ES-I3 (cell line): ENCODE measurements around the gene TTBK2.

Experiments used
- H3K36me3 ChIP-seq: 2 replicates; pipeline ENCODE4 v1.6.1; 2013; ENCODE audit warnings: mild to moderate bottlenecking, low read length, control low read depth, moderate library complexity; ENCODE audit not compliant: insufficient read depth
- H3K4me1 ChIP-seq: 2 replicates; pipeline ENCODE4 v1.6.1; 2013; ENCODE audit warnings: mild to moderate bottlenecking, control low read depth, low read length; ENCODE audit not compliant: insufficient read depth
- H3K9ac ChIP-seq: 2 replicates; pipeline ENCODE4 v1.6.1; 2013; ENCODE audit warnings: low read depth, mild to moderate bottlenecking, low read length, moderate library complexity
- H3K9me3 ChIP-seq: 2 replicates; pipeline ENCODE4 v1.6.1; 2013; ENCODE audit warnings: mild to moderate bottlenecking, low read length, moderate library complexity; ENCODE audit not compliant: control insufficient read depth, insufficient read depth

Gene TTBK2

DNA sequence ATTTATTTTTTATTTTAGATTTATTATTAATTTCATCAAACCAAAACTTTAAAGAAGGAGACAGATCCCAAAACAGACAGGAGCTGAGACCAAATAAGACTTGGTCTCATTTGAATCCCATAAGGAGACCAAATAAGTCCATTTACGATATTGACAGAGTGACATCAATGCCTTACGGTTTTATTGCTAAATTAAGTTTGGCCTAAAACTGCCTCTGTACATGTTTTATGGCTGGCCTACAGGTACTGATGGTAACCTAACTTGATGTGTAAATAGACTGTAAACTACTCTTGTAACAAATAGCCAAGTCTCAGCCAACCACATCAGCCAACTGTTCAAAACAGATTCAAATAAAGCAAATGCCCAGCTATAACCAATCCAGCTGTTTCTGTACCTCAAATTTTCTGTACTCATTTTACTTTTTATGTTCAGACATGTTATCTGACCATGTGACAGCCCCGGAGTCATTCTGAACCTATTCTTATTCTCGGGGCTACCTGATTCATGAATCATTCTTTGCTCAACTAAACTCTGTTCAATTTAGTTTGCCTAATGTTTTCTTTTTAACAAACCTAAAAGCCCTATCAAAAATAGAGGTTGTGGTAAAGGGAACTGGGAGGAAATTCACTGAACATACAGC, 94.2 kb downstream of the TTBK2 start:
- H3K4me1 ChIP-seq, result no peaks in the 10 kb centered on the region
- no peak overlapping the region for H3K9ac ChIP-seq
- no peaks in the 10 kb centered on the region for H3K36me3 ChIP-seq
- H3K9me3 ChIP-seq, result no peaks in the 10 kb centered on the region

- no peaks in the 10 kb centered on the region for H3K9me3 ChIP-seq
- H3K4me1 ChIP-seq, result no peaks in the 10 kb centered on the region
- no peaks in the 10 kb centered on the region for H3K36me3 ChIP-seq
- no peak overlapping the region for H3K9ac ChIP-seq
Measured at GRCh38 chr15:42825599-42825998, 95.0 kb downstream of the TTBK2 start.

- Histone ChIP-seq H3K4me1 (no peaks in the 10 kb centered on the region), H3K36me3 (no peaks in the 10 kb centered on the region), H3K9ac (no peak overlapping the region), H3K9me3 (no peaks in the 10 kb centered on the region)
Measured at GRCh38 chr15:42820811-42821210, 99.8 kb downstream of the TTBK2 start.

- Histone ChIP-seq H3K9ac (no peak overlapping the region), H3K4me1 (no peaks in the 10 kb centered on the region), H3K9me3 (no peaks in the 10 kb centered on the region), H3K36me3 (no peaks in the 10 kb centered on the region)
Measured at GRCh38 chr15:42819786-42820185, 100.8 kb downstream of the TTBK2 start.

DNA sequence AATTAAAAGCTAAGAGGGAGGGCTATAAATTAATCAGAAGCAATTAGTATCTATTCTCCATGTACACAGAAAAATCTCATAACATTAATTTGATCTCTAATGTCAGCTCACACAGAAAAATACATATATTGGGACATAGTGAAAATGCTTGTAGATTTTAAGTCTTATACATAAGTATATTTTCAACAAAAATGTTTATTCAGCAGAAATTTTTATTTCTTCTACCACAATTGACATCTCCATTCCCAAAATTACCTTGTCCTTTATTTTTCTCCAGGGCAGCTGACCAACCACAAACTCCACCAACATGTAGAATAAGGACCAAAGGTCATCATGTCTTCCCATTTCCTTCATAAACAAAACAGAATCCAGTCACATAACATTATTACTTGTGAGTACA, 109.1 kb downstream of the TTBK2 start:
- no peak overlapping the region for H3K9ac ChIP-seq
- no peaks in the 10 kb centered on the region for H3K4me1 ChIP-seq
- no peaks in the 10 kb centered on the region for H3K9me3 ChIP-seq
- H3K36me3 ChIP-seq, result no peaks in the 10 kb centered on the region

GRCh38 chr15:42808913-42809312, 111.7 kb downstream of the TTBK2 start:
- Histone ChIP-seq H3K36me3 (no peaks in the 10 kb centered on the region), H3K4me1 (no peaks in the 10 kb centered on the region), H3K9me3 (no peaks in the 10 kb centered on the region), H3K9ac (no peak overlapping the region)

DNA sequence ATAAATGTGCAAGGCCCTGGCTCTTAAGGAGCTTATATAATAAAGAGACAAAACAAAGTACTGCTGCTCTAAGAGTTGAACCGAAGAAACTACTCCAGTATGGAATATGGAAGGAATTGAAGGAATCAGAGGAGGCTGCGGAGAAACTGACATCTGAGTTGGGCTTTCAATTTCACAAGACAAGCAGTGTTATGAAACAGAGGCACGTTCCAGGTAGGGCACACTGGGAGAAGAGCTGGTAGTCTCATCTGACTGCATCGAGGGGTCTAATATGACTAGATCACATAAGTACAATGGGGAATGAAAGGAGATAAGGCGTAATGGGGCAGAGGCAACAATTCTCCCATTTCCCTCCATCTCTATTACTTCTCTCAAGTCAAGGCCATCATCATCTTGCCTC, 115.3 kb downstream of the TTBK2 start:
- Histone ChIP-seq H3K9me3 (no peaks in the 10 kb centered on the region), H3K36me3 (no peaks in the 10 kb centered on the region), H3K4me1 (no peaks in the 10 kb centered on the region), H3K9ac (no peak overlapping the region)

DNA sequence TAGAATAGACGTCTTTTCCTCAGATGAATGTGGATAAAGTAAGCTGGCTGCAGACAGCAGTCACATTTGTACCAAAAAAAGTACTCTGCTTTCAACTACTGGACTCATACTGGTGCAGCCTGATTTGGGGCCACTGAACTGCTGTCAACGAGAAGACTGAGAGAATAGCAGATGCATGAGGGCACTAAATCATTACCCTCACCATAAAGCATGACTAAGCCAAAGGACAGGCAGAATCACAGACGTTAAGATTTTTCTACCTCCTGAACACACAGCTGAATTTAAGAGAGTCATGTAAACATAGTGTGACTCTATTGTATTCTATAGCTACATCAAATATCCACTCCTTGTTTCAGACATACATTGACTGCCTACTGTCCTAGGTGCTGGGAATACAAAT, 115.8 kb downstream of the TTBK2 start:
- no peaks in the 10 kb centered on the region for H3K4me1 ChIP-seq
- H3K9ac ChIP-seq, result no peak overlapping the region
- no peaks in the 10 kb centered on the region for H3K9me3 ChIP-seq
- no peaks in the 10 kb centered on the region for H3K36me3 ChIP-seq

GRCh38 chr15:42803436-42803835, 117.1 kb downstream of the TTBK2 start:
- Histone ChIP-seq H3K4me1 (no peaks in the 10 kb centered on the region), H3K9me3 (no peaks in the 10 kb centered on the region), H3K36me3 (no peaks in the 10 kb centered on the region), H3K9ac (no peak overlapping the region)

DNA sequence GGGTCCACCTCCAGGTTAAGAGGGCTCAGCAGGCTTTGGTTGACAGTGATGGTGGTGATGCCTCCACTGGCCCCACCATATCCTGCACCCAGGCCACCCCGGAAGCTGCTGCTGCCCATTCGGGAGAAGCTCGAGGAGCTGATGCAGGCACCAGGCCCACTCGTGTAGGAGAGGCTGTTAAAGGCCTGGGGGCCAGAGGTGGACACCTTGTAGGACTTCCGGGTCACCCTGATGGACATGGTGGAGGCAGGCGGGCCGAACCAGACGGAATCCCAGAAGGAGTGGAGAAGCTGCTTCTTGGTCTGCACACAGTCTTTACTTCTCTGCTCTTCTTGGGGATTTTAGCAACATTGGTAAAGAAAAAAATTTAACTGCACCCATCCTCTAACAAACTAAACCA, 118.4 kb downstream of the TTBK2 start:
- Histone ChIP-seq H3K9me3 (no peaks in the 10 kb centered on the region), H3K9ac (no peak overlapping the region), H3K4me1 (no peaks in the 10 kb centered on the region), H3K36me3 (no peaks in the 10 kb centered on the region)

DNA sequence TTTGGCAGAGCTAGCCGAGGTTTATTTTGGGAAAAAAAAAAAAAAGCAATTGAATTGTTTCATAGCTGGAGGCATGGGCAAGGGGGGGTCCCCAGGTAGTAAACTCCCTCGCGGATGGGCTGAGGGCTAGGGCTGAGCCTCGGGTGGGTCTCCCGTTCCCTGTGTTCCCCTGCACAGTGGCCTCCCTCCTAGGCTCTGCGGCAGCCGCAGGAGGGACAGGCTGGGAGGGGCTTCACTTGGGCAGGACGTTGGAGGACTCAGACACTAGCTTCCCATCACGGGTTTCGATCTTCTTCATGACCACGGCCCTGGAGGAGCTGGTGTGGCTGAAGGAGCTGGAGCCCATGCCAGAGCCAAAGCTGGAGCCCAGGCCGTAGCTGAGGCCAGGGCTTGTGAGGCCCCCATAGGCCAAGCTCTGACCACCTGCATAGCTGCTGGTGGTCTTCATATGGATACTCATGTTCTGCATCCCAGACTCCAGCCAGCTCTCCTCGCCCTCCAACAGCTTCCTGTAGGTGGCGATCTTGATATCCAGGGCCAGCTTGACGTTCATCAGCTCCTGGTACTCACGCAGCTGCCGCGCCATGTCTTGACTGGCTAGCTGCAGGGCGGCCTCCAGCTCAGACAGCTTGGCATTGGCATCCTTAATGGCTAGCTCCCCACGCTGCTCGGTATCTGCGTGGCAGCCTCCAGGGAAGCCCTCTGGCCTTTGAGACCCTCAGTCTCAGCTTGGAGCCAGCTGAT, 119.7 kb downstream of the TTBK2 start:
- no peak overlapping the region for H3K9ac ChIP-seq
- H3K4me1 ChIP-seq, result no peaks in the 10 kb centered on the region
- H3K9me3 ChIP-seq, result no peaks in the 10 kb centered on the region
- H3K36me3 ChIP-seq, result no peaks in the 10 kb centered on the region

- H3K4me1 ChIP-seq, result no peaks in the 10 kb centered on the region
- H3K9ac ChIP-seq, result no peak overlapping the region
- H3K9me3 ChIP-seq, result no peaks in the 10 kb centered on the region
- H3K36me3 ChIP-seq, result no peaks in the 10 kb centered on the region
Measured at GRCh38 chr15:42798802-42799201, 121.8 kb downstream of the TTBK2 start.

- H3K4me1 ChIP-seq, result no peaks in the 10 kb centered on the region
- no peaks in the 10 kb centered on the region for H3K36me3 ChIP-seq
- H3K9me3 ChIP-seq, result no peaks in the 10 kb centered on the region
- no peak overlapping the region for H3K9ac ChIP-seq
Measured at GRCh38 chr15:42796955-42797782, 123.4 kb downstream of the TTBK2 start.

DNA sequence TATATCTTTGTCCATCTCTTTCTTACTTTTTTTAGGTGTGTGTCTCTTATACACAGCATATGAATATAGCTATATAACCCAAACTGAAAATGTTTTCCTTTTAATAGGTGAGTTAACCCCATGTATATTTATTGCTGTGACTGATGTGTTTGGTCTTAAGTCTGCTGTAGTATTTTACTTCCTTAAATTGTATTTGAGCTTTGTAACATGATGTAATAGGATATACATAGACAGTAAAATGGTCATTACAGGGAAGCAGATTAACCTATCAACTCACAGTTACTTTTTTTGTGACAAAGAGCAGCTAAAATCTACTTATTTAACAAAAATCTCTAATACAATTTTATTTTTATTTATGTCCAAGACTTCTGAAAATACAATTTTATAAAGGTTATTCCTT, 131.9 kb downstream of the TTBK2 start:
- no peaks in the 10 kb centered on the region for H3K4me1 ChIP-seq
- H3K9ac ChIP-seq, result no peak overlapping the region
- no peaks in the 10 kb centered on the region for H3K36me3 ChIP-seq
- no peaks in the 10 kb centered on the region for H3K9me3 ChIP-seq

GRCh38 chr15:42786978-42787377, 133.6 kb downstream of the TTBK2 start:
- H3K9ac ChIP-seq, result no peak overlapping the region
- no peaks in the 10 kb centered on the region for H3K4me1 ChIP-seq
- no peaks in the 10 kb centered on the region for H3K9me3 ChIP-seq
- H3K36me3 ChIP-seq, result no peaks in the 10 kb centered on the region
